ENCODE results near the gene ING4.
A peak's percentile ranks its signal among the peaks of the same experiment; 100 is the strongest.

Gene ING4

GRCh38 chr12:6632026-6632983 is 30.6 kb downstream of the ING4 start:
- ATAC-seq (ENCODE audit: low read depth) (0 out of 3 replicates have a peak, but pooled peaks have one; percentile 8), DNase-seq (ENCODE audit: low spot score) (no peak)
- TF ChIP-seq, protein P1, sequence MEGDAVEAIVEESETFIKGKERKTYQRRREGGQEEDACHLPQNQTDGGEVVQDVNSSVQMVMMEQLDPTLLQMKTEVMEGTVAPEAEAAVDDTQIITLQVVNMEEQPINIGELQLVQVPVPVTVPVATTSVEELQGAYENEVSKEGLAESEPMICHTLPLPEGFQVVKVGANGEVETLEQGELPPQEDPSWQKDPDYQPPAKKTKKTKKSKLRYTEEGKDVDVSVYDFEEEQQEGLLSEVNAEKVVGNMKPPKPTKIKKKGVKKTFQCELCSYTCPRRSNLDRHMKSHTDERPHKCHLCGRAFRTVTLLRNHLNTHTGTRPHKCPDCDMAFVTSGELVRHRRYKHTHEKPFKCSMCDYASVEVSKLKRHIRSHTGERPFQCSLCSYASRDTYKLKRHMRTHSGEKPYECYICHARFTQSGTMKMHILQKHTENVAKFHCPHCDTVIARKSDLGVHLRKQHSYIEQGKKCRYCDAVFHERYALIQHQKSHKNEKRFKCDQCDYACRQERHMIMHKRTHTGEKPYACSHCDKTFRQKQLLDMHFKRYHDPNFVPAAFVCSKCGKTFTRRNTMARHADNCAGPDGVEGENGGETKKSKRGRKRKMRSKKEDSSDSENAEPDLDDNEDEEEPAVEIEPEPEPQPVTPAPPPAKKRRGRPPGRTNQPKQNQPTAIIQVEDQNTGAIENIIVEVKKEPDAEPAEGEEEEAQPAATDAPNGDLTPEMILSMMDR (IDR thresholded peaks at IDR 0.05; ENCODE audit: poor library complexity, severe bottlenecking), result no peak
- H3K36me3 ChIP-seq (ENCODE audit: low read depth), result no peaks in the 10 kb centered on the region
- peak overlapping the region; percentile 29 for H3K27ac ChIP-seq (ENCODE audit: poor library complexity, severe bottlenecking)
- no peak overlapping the region for H3K4me3 ChIP-seq (ENCODE audit: severe bottlenecking)
- H3K27me3 ChIP-seq (ENCODE audit: insufficient read depth, poor library complexity, severe bottlenecking), result no peaks in the 10 kb centered on the region
- no peaks in the 10 kb centered on the region for H3K9me3 ChIP-seq (ENCODE audit: severe bottlenecking)
- peaks cover 10% of the 10 kb centered on the region for H3K4me1 ChIP-seq (ENCODE audit: insufficient read depth, poor library complexity, severe bottlenecking)

DNA sequence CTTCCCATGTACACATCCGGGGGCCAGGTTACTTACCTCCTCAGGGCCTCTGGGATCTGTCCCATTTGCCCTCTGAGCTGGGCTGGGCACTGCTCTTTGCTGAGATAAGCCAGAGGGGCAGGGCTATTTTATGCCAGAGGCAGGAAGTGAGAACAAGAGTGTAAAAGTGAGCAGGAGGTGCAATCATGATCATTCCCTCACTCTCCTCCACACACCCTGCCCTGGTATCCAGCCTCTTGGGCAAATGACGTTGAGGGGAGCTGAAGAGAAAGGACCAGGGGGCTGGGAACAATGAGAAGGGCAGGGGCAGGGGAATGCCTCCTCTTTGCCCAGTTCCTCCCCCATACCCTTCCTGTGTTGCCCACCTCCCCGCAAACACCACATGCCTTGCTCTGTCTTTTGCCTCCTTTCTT is 31.4 kb downstream of the ING4 start:
- no peaks in the 10 kb centered on the region for H3K27me3 ChIP-seq (ENCODE audit: insufficient read depth, poor library complexity, severe bottlenecking)
- TF ChIP-seq, protein P1 (IDR thresholded peaks at IDR 0.05; ENCODE audit: poor library complexity, severe bottlenecking), result no peak
- ATAC-seq (ENCODE audit: low read depth) (no peak), DNase-seq (ENCODE audit: low spot score) (no peak)
- H3K4me1 ChIP-seq (ENCODE audit: insufficient read depth, poor library complexity, severe bottlenecking), result peaks cover 9% of the 10 kb centered on the region
- 0 out of 2 replicates have a peak, but pooled peaks cover 3% of the 10 kb centered on the region for H3K36me3 ChIP-seq (ENCODE audit: low read depth)
- no peak overlapping the region for H3K4me3 ChIP-seq (ENCODE audit: severe bottlenecking)
- peak overlapping the region; percentile 29 for H3K27ac ChIP-seq (ENCODE audit: poor library complexity, severe bottlenecking)
- H3K9me3 ChIP-seq (ENCODE audit: severe bottlenecking), result no peaks in the 10 kb centered on the region

GRCh38 chr12:6630736-6631135 is 32.2 kb downstream of the ING4 start:
- H3K27ac ChIP-seq (ENCODE audit: poor library complexity, severe bottlenecking), result no peak overlapping the region
- no peak for ATAC-seq (ENCODE audit: low read depth)
- DNase-seq (ENCODE audit: low spot score), result no peak
- H3K27me3 ChIP-seq (ENCODE audit: insufficient read depth, poor library complexity, severe bottlenecking), result no peaks in the 10 kb centered on the region
- 0 out of 2 replicates have a peak, but pooled peaks cover 3% of the 10 kb centered on the region for H3K36me3 ChIP-seq (ENCODE audit: low read depth)
- TF ChIP-seq, protein P1 (IDR thresholded peaks at IDR 0.05; ENCODE audit: poor library complexity, severe bottlenecking), result no peak
- no peak overlapping the region for H3K4me3 ChIP-seq (ENCODE audit: severe bottlenecking)
- peaks cover 4% of the 10 kb centered on the region for H3K4me1 ChIP-seq (ENCODE audit: insufficient read depth, poor library complexity, severe bottlenecking)
- H3K9me3 ChIP-seq (ENCODE audit: severe bottlenecking), result no peaks in the 10 kb centered on the region

GRCh38 chr12:6627616-6628015 is 35.3 kb downstream of the ING4 start:
- Histone ChIP-seq H3K4me1 (ENCODE audit: insufficient read depth, poor library complexity, severe bottlenecking) (no peaks in the 10 kb centered on the region), H3K4me3 (ENCODE audit: severe bottlenecking) (no peak overlapping the region), H3K27me3 (ENCODE audit: insufficient read depth, poor library complexity, severe bottlenecking) (no peaks in the 10 kb centered on the region), H3K36me3 (ENCODE audit: low read depth) (0 out of 2 replicates have a peak, but pooled peaks cover 3% of the 10 kb centered on the region), H3K27ac (ENCODE audit: poor library complexity, severe bottlenecking) (no peak overlapping the region), H3K9me3 (ENCODE audit: severe bottlenecking) (no peaks in the 10 kb centered on the region)
- TF ChIP-seq, protein P1 (IDR thresholded peaks at IDR 0.05; ENCODE audit: poor library complexity, severe bottlenecking), result no peak
- ATAC-seq (ENCODE audit: low read depth), result no peak
- DNase-seq (ENCODE audit: low spot score), result no peak

All from RWPE2 (cell line).